Measurements from ENCODE around the gene GMPPB. TPM values are rescaled to one million over a fixed set of nuclear protein-coding genes. Genes with fewer than 3 reads are reported as not detected.
"Not testable (repeated sequence)": the region's sequence is repeated elsewhere in the genome, so short reads cannot be mapped to it uniquely, and the experiment has no call there.

The GMPPB gene
- total and polyA plus RNA-seq, 12 donors = 11.2 to 141 (median 30.1) TPM

DNA sequence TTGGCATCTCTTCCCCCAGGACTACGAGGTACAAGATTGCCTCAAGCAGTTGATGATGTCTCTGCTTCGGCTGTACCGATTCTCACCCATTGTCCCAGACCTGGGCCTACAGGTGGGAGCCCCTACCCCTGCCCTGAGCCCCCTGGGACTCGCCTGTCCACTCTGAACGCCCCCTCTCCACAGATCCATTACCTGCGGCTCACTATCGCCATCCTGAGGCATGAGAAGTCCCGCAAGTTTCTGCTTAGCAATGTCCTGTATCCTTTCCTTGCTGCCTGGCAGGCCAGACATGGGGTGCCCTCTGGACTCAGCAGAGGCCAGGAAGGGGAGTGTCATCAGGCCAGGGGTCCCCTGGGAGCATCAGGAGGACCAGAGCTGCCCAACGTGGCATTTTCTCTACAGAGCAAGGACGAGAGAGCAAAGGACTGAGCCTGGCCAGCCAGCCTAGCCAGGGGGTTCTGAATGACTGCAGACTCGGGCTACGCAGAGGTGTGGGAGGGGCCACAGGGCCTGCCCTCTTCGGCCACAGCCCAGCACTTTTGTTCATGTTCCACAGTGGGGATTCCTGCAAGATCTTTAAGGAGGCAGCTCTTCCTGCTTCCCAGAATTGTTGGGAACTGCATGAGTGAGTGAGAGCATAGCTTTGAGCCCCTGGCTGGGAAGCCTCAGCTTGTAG, 23.2 kb downstream of the GMPPB start:
- Histone ChIP-seq H3K9me3 (replicated peaks in 1 of 3) (no peaks in the 10 kb centered on the region), H3K27me3 (no peaks in the 10 kb centered on the region), H3K27ac (no peak overlapping the region), H3K4me3 (no peak overlapping the region), H3K4me1 (replicated peaks in 1 of 2) (no peaks in the 10 kb centered on the region), H3K36me3 (replicated peaks in 1 of 2) (peaks cover 0 to 64% of the 10 kb centered on the region in 2 donors)
- no peak for DNase-seq
- WGBS, 4 donors = 78 to 87% (median 83%) methylated on average over 10 to 13 of the region's 13 CpGs
- TF ChIP-seq, protein P1, sequence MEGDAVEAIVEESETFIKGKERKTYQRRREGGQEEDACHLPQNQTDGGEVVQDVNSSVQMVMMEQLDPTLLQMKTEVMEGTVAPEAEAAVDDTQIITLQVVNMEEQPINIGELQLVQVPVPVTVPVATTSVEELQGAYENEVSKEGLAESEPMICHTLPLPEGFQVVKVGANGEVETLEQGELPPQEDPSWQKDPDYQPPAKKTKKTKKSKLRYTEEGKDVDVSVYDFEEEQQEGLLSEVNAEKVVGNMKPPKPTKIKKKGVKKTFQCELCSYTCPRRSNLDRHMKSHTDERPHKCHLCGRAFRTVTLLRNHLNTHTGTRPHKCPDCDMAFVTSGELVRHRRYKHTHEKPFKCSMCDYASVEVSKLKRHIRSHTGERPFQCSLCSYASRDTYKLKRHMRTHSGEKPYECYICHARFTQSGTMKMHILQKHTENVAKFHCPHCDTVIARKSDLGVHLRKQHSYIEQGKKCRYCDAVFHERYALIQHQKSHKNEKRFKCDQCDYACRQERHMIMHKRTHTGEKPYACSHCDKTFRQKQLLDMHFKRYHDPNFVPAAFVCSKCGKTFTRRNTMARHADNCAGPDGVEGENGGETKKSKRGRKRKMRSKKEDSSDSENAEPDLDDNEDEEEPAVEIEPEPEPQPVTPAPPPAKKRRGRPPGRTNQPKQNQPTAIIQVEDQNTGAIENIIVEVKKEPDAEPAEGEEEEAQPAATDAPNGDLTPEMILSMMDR (IDR thresholded peaks at IDR 0.05) = no peak
- TF ChIP-seq POLR2A (IDR thresholded peaks at IDR 0.05) = no peak
- intact Hi-C loops (cut with DNase I) = loop anchor here in 1 of 2 donors (10.0 kb wide), 1 partner anchor 134 kb away; no protein-coding TSS in a partner anchor

DNA sequence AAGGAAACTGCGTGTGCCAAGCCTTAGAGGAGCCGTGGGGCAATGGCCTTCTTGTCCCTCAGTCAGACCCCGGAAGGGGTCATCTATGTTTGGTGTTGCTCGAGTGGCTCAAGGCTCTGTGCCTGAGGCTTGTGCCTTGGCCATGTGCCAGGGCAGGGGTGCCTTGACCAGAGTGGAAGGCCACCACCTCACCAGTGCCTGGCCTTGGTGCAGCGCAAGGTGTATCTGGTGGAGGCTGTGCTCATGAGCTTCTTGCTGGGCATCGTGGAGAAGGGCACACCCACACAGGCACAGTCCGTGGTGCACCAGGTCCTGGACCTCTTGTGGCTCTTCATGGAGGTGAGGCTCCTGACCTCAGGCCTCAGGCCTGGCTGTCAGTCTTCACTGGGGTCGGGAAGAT, 23.7 kb downstream of the GMPPB start:
- TF ChIP-seq, protein P1 (IDR thresholded peaks at IDR 0.05) = no peak
- TF ChIP-seq POLR2A (IDR thresholded peaks at IDR 0.05) = no peak
- Histone ChIP-seq H3K9me3 (replicated peaks in 1 of 3) (no peaks in the 10 kb centered on the region), H3K36me3 (replicated peaks in 1 of 2) (peaks cover 0 to 59% of the 10 kb centered on the region in 2 donors), H3K27ac (no peak overlapping the region), H3K27me3 (no peaks in the 10 kb centered on the region), H3K4me1 (replicated peaks in 1 of 2) (no peaks in the 10 kb centered on the region), H3K4me3 (no peak overlapping the region)
- intact Hi-C loops (cut with DNase I) = loop anchor here in 1 of 2 donors (10.0 kb wide), 1 partner anchor 135 kb away; no protein-coding TSS in a partner anchor
- DNase-seq = no peak
- 66 to 72% (median 69%) methylated on average over 4 to 8 of the region's 8 CpGs for WGBS, 4 donors

DNA sequence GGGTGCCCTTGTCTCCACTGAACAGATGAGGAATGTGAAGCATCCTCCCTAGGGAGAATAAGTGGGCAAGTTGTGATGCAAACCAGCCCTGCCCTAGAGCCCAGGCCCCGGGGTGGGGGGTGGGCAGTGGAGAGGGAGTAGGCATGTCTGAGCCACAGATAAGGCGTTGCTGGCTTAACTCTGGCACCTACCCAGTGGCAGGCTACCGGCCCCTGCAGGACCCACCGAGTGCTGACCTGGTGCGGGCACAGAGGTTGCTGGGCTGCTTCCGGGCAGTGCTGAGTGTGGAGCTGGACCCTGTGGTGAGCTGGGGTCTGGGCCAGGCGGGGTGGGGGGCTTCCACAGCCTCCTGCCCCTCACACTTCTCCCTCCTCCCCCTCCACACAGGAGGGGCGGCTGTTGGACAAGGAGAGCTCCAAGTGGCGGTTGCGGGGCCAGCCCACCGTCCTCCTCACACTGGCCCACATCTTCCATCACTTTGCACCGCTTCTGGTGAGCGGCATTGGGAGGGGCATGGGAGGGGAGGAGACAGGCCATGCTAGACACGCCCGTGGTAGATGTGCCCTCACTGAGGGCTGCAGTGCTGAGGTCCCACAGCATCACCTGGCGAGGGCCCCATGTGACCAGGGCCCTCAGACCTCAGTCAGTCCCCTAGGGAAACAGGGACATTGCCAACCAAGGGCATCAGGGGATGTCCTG, 24.3 kb downstream of the GMPPB start:
- WGBS, 4 donors = 91 to 96% (median 94%) methylated on average over 11 to 16 of the region's 16 CpGs
- H3K4me3 ChIP-seq = no peak overlapping the region
- H3K4me1 ChIP-seq (replicated peaks in 1 of 2) = no peaks in the 10 kb centered on the region
- TF ChIP-seq, protein P1 (IDR thresholded peaks at IDR 0.05) = no peak
- no peak for TF ChIP-seq POLR2A (IDR thresholded peaks at IDR 0.05)
- intact Hi-C loops (cut with DNase I) = no loop called here
- H3K36me3 ChIP-seq (replicated peaks in 1 of 2) = peaks cover 0 to 54% of the 10 kb centered on the region in 2 donors
- no peaks in the 10 kb centered on the region for H3K27me3 ChIP-seq
- no peak overlapping the region for H3K27ac ChIP-seq
- H3K9me3 ChIP-seq (replicated peaks in 1 of 3) = no peaks in the 10 kb centered on the region
- no peak for DNase-seq

DNA sequence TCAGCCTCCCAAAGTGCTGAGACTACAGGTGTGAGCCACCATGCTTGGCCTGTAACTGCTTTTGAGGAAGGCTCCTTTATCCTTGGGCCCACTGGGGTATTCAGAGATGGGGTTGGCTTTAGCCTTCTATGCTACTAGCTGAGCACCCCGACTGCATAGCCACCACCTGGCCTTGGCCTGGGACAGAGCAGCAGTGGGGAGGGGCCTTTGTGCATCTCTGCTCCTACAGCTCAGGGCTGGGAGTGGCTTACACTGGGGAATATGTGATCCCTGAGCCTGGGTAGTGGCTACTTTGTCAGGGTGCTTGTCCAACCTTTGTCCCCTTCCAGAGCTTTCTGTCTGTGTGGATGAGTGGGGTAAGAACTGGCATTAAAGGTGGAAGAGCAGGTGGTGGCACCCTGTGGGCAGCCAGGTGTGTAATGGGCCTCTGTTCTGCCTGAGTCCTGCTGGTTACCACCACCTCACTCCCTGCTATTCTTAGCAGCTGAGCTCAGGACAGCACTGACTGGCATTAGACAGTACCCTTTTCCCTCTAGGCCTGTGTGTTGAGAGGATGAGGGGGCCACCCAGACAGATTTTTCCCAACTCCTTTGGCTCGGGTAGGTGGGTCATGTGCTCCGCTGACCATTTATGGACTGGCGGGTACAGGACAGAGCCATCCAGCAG, 28.3 kb downstream of the GMPPB start:
- peaks cover 0 to 26% of the 10 kb centered on the region in 2 donors for H3K36me3 ChIP-seq (replicated peaks in 1 of 2)
- not testable (repeated sequence) for H3K9me3 ChIP-seq (replicated peaks in 1 of 3)

DNA sequence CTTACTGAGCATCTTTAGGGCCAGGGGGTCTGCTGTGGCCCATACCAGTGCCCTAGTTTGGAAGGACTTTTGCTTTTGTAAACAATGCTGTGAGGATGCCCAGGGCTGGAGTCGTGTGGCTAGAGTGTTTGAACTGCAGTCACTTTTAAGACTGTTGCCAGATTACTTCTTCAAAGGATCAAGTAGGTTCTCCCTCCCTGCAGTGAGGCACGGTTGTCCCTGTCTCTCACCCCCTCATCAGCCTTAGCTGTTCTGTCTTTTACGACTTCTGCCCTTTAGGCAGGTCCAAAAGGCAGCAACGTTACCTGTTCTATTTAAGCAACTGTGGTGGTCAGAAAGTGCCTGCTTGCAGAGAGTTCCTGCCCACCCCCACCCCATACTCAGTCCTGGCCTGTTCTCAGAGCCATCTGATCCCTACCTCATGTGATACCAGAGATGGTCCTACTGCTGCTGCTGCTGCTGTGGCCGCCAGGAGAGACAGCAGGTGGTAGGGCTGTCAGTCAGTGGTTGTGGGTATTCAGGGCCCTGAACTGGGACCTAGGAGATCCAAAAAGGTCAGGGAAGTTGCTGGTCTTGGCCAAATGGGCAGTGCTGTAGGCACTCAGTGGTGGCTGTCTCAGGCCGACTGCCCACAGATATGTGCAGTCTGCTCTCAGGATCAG, 29.2 kb downstream of the GMPPB start:
- Histone ChIP-seq H3K36me3 (replicated peaks in 1 of 2) (peaks cover 0 to 18% of the 10 kb centered on the region in 2 donors), H3K4me1 (replicated peaks in 1 of 2) (peaks cover 5 to 16% of the 10 kb centered on the region in 2 donors)
- WGBS, 4 donors = 61 to 75% (median 74%) methylated on average over 5 to 6 of the region's 6 CpGs
- H3K9me3 ChIP-seq (replicated peaks in 1 of 3); intact Hi-C loops (cut with DNase I); H3K27ac ChIP-seq; DNase-seq; H3K27me3 ChIP-seq; H3K4me3 ChIP-seq: not testable (repeated sequence)

More for the DNA sequence above, 28.3 kb downstream of the GMPPB start:
- H3K27ac ChIP-seq; H3K27me3 ChIP-seq; intact Hi-C loops (cut with DNase I); H3K4me3 ChIP-seq; DNase-seq: not testable (repeated sequence)
- H3K4me1 ChIP-seq (replicated peaks in 1 of 2) = peaks cover 0 to 10% of the 10 kb centered on the region in 2 donors
- WGBS, 4 donors = 44 to 90% (median 82%) methylated on average over 1 to 4 of the region's 4 CpGs

DNA sequence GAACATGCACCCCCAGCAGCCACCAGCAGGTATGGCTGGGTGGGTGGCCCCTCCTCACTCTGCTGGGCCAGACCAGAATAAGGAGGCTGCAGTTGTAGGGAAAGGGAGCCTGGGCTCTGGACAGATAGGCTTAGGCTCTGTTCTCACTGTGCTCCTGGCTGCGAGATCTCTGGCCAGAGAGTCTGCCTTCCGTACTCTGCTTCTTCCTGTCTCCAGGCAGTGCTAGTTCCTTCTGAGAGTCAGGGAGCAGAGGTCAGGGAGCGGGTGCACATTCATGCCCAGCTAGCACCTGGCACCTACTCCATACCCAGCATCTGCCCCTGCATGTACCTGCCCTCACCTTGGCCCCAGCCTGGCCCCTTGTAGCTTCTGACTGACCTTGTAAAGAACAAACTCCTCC, 32.3 kb downstream of the GMPPB start:
- intact Hi-C loops (cut with DNase I); H3K9me3 ChIP-seq (replicated peaks in 1 of 3); H3K27me3 ChIP-seq; H3K4me3 ChIP-seq; DNase-seq; H3K36me3 ChIP-seq (replicated peaks in 1 of 2); H3K27ac ChIP-seq: not testable (repeated sequence)
- peaks cover 5 to 24% of the 10 kb centered on the region in 2 donors for H3K4me1 ChIP-seq (replicated peaks in 1 of 2)
- 25 to 100% (median 80%) methylated on average over 2 to 3 of the region's 3 CpGs for WGBS, 4 donors

DNA sequence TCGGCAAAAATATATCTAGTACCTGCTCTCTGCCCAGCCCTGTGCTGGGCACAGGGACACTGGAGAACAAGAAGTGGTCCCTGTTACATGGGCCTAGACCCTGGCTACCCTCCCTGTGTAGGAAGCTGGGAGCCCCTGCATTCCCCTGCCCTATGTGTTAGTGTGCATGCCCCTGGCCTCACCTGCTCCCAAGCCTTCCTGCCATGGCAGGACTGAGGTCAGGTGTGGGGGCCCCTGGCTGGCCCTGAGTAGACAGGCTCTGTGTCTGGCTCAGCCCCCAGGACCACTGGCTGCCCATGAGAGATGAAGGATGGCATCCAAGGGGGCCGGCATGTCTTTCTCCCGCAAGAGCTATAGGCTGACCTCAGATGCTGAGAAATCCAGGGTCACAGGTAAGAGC, 32.9 kb downstream of the GMPPB start:
- H3K36me3 ChIP-seq (replicated peaks in 1 of 2); DNase-seq; intact Hi-C loops (cut with DNase I); H3K27me3 ChIP-seq; H3K9me3 ChIP-seq (replicated peaks in 1 of 3); H3K27ac ChIP-seq; H3K4me3 ChIP-seq: not testable (repeated sequence)
- H3K4me1 ChIP-seq (replicated peaks in 1 of 2) = peaks cover 5 to 24% of the 10 kb centered on the region in 2 donors
- WGBS, 4 donors = 76 to 87% (median 82%) methylated on average over 3 of the region's 3 CpGs

Measured in adrenal gland (tissue), 12 donors.